Measurements from ENCODE around the gene ZDHHC3. TPM values are rescaled to one million over a fixed set of nuclear protein-coding genes. Genes with fewer than 3 reads are reported as not detected.

The ZDHHC3 gene
- total RNA-seq, 1 experiment from 2014 or later: 49.5 TPM

DNA sequence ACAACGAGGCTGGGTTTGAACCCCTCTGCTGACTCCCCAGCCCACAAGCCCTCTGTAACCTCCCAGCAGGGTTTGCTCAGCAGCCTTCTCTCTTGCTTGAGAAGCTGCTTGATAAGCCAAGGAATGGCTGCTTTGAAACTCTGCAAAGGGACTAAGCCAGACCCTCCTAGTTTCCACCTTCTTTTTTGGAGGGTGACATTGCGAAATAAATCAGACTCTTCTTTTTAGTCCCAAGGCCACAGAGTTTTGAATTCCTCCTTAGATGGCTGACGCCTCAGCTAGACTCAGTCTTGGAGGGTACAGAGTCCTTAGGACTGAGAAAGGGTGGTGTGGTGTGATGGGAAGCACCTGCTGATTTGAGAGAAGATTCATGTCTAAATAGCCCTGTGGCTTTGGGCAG, 100.4 kb downstream of the ZDHHC3 start:
- H3K4me3 ChIP-seq (ENCODE audit: low read depth in 2 of 2, low read length in 2 of 2): no peak overlapping the region
- intact Hi-C loops (cut with micrococcal nuclease; ENCODE audit: unreplicated experiment) (no loop called here), in situ Hi-C loops (cut with HindIII; ENCODE audit: low pct_unique_long_range_greater_than_20kb, low sequenced_read_pairs) (no loop called here)
- TF ChIP-seq POLR2AphosphoS5 (IDR thresholded peaks at IDR 0.05; ENCODE audit: low read depth, low read length) (no peak), SIN3A (IDR thresholded peaks at IDR 0.05; ENCODE audit: borderline replicate concordance, insufficient read depth, low read depth, low read length) (no peak), TCF7L2 (IDR thresholded peaks at IDR 0.05; ENCODE audit: low read depth, low read length) (no peak)
- TF ChIP-seq, protein P1, sequence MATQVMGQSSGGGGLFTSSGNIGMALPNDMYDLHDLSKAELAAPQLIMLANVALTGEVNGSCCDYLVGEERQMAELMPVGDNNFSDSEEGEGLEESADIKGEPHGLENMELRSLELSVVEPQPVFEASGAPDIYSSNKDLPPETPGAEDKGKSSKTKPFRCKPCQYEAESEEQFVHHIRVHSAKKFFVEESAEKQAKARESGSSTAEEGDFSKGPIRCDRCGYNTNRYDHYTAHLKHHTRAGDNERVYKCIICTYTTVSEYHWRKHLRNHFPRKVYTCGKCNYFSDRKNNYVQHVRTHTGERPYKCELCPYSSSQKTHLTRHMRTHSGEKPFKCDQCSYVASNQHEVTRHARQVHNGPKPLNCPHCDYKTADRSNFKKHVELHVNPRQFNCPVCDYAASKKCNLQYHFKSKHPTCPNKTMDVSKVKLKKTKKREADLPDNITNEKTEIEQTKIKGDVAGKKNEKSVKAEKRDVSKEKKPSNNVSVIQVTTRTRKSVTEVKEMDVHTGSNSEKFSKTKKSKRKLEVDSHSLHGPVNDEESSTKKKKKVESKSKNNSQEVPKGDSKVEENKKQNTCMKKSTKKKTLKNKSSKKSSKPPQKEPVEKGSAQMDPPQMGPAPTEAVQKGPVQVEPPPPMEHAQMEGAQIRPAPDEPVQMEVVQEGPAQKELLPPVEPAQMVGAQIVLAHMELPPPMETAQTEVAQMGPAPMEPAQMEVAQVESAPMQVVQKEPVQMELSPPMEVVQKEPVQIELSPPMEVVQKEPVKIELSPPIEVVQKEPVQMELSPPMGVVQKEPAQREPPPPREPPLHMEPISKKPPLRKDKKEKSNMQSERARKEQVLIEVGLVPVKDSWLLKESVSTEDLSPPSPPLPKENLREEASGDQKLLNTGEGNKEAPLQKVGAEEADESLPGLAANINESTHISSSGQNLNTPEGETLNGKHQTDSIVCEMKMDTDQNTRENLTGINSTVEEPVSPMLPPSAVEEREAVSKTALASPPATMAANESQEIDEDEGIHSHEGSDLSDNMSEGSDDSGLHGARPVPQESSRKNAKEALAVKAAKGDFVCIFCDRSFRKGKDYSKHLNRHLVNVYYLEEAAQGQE (IDR thresholded peaks at IDR 0.05; ENCODE audit: insufficient read depth in 1 of 2, low read depth in 2 of 2, low read length in 1 of 2): no peak
- TF ChIP-seq, protein P2, sequence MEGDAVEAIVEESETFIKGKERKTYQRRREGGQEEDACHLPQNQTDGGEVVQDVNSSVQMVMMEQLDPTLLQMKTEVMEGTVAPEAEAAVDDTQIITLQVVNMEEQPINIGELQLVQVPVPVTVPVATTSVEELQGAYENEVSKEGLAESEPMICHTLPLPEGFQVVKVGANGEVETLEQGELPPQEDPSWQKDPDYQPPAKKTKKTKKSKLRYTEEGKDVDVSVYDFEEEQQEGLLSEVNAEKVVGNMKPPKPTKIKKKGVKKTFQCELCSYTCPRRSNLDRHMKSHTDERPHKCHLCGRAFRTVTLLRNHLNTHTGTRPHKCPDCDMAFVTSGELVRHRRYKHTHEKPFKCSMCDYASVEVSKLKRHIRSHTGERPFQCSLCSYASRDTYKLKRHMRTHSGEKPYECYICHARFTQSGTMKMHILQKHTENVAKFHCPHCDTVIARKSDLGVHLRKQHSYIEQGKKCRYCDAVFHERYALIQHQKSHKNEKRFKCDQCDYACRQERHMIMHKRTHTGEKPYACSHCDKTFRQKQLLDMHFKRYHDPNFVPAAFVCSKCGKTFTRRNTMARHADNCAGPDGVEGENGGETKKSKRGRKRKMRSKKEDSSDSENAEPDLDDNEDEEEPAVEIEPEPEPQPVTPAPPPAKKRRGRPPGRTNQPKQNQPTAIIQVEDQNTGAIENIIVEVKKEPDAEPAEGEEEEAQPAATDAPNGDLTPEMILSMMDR (IDR thresholded peaks at IDR 0.05): no peak
- no peaks in the 10 kb centered on the region for H3K9me3 ChIP-seq (ENCODE audit: control insufficient read depth, insufficient read depth, low read depth, low read length)
- ChIA-PET CTCF (no interaction called here), POLR2A (no interaction called here)
- no peak overlapping the region for H3K27ac ChIP-seq (ENCODE audit: low read length)
- DNase-seq (ENCODE audit: low read depth, low spot score): no peak
- no peaks in the 10 kb centered on the region for H3K4me1 ChIP-seq (ENCODE audit: control insufficient read depth, insufficient read depth, low read length)
- no peaks in the 10 kb centered on the region for H3K27me3 ChIP-seq (ENCODE audit: control insufficient read depth, insufficient read depth, low read length)
- ATAC-seq: no peak
- no peaks in the 10 kb centered on the region for H3K36me3 ChIP-seq (ENCODE audit: control insufficient read depth, insufficient read depth, low read length)
- no TSS peak for BruUV-seq (replicated peaks)

Other genes with a start within 250 kb of the ZDHHC3 start
- 0.15 TPM for gene ZNF501, start 246.5 kb downstream of the ZDHHC3 start, total RNA-seq (2021; ENCODE audit: unreplicated experiment)
- 17.5 TPM for gene KIAA1143, start 214.6 kb downstream of the ZDHHC3 start, total RNA-seq (2021; ENCODE audit: unreplicated experiment)
- gene KIF15, start 214.4 kb downstream of the ZDHHC3 start, total RNA-seq (2021; ENCODE audit: unreplicated experiment): 12.2 TPM
- gene TMEM42, start 114.3 kb downstream of the ZDHHC3 start, total RNA-seq (2021; ENCODE audit: unreplicated experiment): 12.7 TPM
- gene TGM4, start 101.6 kb downstream of the ZDHHC3 start, total RNA-seq (2021; ENCODE audit: unreplicated experiment): 0.46 TPM
- gene EXOSC7, start 70 bp upstream of the ZDHHC3 start, total RNA-seq (2021; ENCODE audit: unreplicated experiment): 38.4 TPM
- not detected for gene CLEC3B, start 50.1 kb upstream of the ZDHHC3 start, total RNA-seq (2021; ENCODE audit: unreplicated experiment)
- gene CDCP1, start 170.2 kb upstream of the ZDHHC3 start, total RNA-seq (2021; ENCODE audit: unreplicated experiment): 47.8 TPM